ENCODE data around the gene ISG20.

DNA sequence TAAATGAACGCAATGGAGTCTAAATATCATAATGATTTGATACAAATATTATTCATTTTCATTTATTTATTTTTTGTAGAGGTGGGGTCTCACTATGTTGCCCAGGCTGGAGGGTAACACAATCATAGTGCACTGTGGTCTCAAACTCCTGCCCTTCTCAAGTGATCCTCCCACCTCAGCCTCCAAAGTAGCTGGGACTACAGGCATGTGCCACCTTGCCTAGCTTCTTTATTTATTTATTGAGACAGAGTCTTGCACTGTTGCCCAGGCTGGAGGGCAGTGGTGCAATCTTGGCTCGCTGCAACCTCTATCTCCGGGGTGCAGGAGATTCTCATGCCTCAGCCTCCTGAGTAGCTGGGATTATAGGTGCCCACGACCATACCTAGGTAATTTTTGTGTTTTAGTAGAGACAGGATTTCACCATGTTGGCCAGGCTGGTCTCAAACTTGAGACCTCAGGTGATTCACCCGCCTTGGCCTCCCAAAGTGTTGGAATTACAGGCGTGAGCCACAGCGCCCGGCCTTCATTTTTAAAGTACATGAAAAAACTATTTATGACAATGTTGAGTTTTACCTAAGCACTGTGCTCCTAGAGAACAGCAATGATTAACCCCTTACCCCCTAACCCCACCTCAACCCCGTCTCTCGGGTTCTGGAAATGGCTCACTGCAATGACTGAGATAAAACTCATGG is 21.6 kb upstream of the ISG20 start:
- TF ChIP-seq, protein P1, sequence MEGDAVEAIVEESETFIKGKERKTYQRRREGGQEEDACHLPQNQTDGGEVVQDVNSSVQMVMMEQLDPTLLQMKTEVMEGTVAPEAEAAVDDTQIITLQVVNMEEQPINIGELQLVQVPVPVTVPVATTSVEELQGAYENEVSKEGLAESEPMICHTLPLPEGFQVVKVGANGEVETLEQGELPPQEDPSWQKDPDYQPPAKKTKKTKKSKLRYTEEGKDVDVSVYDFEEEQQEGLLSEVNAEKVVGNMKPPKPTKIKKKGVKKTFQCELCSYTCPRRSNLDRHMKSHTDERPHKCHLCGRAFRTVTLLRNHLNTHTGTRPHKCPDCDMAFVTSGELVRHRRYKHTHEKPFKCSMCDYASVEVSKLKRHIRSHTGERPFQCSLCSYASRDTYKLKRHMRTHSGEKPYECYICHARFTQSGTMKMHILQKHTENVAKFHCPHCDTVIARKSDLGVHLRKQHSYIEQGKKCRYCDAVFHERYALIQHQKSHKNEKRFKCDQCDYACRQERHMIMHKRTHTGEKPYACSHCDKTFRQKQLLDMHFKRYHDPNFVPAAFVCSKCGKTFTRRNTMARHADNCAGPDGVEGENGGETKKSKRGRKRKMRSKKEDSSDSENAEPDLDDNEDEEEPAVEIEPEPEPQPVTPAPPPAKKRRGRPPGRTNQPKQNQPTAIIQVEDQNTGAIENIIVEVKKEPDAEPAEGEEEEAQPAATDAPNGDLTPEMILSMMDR (optimal IDR thresholded peaks at IDR 0.05 in 1 of 3, IDR thresholded peaks at IDR 0.05 in 1 of 3, conservative IDR thresholded peaks at IDR 0.05 in 1 of 3; ENCODE audit: extremely low read depth in 1 of 3, insufficient read depth in 2 of 3, low read length in 3 of 3) = no peak
- TF ChIP-seq EZH2 (IDR thresholded peaks at IDR 0.05; ENCODE audit: low read length) = no peak

Data from keratinocyte (primary cell).